HS-27A (cell line): ENCODE results near the gene NDRG3.
"Not testable (repeated sequence)": the region's sequence is repeated elsewhere in the genome, so short reads cannot be mapped to it uniquely, and the experiment has no call there.

Experiments
- DNase-seq: peaks from one replicate; pipeline ENCODE4 v3.0.0-alpha.2; 2012; ENCODE audit warnings: low read depth, missing footprints

NDRG3 gene

GRCh38 chr20:36687850-36688249 lies 58.0 kb downstream of the NDRG3 start:
- DNase-seq = no peak

GRCh38 chr20:36686944-36687343 lies 58.9 kb downstream of the NDRG3 start:
- DNase-seq = no peak

DNA sequence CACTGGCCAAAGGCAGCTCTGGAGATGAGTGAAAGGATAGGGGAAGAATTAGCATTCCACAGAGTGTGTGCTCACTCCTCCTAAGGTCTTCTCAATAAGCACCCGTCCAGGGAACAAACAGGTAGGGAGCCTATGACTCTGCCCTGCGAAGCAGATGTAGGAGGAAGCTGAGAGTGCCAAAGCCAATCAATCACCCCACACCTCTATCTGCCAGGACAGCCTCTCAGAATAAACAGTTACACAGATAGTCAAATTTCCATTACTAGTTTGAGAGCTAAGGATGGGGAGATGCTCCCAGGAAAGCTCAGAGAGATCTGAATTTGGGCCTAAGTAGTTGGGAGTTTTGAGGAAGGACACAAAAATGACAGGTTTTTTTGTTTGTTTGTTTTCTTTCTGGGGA lies 59.4 kb downstream of the NDRG3 start:
- DNase-seq = no peak

DNA sequence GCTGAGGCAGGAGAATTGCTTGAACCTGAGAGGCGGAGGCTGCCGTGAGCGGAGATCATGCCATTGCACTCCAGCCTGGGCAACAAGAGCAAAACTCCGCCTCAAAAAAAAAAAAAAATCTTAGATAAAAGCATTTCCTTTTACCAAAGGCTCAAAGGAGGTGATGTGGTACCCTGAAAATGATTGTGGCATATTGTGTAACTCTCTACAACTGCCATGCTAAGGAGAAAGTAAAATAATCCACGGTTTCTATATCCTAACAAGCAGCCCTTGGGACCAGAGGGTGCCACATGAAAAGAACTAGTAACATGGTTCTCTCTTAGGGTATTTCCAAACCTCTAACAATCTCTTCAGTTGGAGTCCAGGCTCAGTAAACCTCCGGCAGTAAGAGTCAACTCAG lies 61.1 kb downstream of the NDRG3 start:
- DNase-seq = no peak

DNA sequence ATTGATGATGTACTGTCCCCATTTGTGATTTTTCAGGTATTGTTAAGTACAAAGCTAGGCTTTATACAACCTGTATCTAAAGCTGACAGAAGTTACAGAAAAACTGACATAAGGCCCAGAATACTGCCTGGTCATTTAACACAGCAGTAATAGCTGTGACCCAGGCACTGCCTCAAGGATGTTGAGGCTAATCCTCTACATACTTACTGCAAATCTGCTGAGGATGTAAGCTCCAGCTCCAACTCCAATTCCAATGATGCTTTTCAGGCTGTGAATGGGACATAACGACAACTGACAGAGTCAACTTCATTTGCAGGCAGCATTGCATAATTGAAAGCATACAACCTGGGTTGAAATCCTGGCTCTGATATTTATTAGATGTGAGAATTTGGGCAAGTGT lies 63.6 kb downstream of the NDRG3 start:
- DNase-seq = no peak

GRCh38 chr20:36677422-36677771 lies 68.5 kb downstream of the NDRG3 start:
- no peak for DNase-seq

DNA sequence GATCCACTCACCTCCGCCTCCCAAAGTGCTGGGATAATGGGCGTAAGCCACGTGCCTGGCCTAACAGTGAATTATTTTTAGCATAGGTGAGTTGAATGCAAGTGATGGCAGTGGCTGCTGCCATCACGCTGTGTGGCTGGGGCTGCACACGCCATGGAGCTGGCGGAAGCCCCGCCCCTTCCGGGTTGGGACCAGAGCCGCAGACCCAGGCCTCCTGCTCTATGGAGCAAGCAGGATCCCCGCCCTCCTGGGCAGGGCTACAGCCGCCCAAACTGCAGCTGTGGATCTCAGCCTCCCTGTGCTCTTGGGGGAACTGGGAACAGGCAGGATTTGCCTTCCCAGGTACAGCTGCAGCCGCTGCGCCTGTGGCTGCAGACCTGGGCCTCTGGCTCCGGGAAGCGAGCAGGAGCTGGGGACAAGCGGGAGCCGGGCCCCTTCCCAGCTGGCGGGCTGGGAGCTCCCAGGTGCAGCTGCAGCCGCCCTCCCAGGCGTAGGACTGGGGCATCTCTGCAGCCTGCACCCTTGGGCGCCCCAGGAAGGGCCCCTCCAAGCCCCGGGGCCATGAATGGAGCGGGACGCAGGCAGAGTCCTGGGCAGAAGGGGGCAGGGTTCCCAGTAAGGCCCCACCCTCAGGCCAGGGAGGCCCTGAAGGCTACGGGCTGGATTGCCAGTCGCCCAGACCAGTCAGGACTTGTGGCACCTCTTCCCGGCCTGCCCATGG lies 69.0 kb downstream of the NDRG3 start:
- no peak for DNase-seq

GRCh38 chr20:36675545-36675944 lies 70.3 kb downstream of the NDRG3 start:
- DNase-seq = not testable (repeated sequence)

- no peak for DNase-seq
Observed at GRCh38 chr20:36672991-36673390, 72.9 kb downstream of the NDRG3 start.

- no peak for DNase-seq
Observed at GRCh38 chr20:36670665-36671357, 75.1 kb downstream of the NDRG3 start.

- DNase-seq = no peak
Observed at GRCh38 chr20:36666181-36666740, 79.6 kb downstream of the NDRG3 start.

DNA sequence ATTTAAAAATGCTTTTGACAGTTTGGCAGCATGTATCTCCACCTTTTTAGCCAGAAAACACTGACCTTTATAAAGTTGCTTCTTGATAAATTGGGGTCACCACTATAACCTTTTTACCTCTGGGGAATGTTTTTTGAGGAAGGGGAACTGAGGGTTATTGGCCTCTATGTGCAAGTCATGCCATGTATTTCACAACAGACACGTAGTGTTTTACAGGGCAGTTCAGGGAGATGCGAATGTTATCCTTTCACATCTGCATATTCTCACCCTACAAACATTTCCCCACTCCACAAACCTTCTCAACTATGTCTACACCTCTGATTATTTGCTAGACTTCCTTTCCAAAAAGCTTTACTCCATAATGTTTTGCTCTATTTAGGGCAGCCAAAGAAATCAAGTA lies 82.9 kb downstream of the NDRG3 start:
- no peak for DNase-seq

DNA sequence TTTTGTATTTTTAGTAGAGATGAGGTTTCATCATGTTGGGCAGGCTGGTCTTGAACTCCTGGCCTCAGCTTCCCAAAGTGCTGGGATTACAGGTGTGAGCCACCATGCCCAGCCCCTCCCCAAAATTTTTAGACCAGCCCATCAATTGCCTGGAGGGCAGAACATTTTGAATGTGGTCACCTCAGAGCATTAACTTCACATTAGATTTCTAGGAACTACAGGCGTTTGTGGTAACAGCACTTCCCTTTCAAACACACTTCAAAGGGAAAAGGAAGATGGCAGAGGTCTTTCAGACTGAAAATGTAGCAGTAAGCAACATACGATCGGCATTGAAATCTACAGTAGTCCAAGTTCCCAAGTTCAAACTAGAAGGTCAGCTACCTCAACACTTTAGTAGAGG lies 87.6 kb downstream of the NDRG3 start:
- no peak for DNase-seq

- no peak for DNase-seq
Observed at GRCh38 chr20:36656733-36657132, 89.2 kb downstream of the NDRG3 start.

DNA sequence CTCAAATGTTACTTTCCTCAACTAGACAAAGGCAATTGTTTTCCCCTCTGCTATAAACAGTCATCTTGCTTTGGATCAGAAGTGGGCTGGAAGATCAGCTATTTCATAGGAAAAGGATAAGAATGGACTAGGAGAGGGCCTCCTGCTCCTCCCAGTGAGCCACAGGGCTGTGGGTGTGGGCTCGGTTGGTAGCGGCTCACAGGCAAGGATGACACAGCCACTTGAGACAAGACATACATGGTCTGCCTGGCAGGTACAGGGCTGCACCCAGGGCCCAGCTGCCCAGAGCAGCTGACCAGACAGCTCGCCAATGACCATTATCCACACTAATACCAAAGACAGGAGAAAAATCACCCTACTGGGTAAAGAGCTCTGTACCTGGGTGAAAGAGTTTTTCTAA lies 90.9 kb downstream of the NDRG3 start:
- DNase-seq = no peak

DNA sequence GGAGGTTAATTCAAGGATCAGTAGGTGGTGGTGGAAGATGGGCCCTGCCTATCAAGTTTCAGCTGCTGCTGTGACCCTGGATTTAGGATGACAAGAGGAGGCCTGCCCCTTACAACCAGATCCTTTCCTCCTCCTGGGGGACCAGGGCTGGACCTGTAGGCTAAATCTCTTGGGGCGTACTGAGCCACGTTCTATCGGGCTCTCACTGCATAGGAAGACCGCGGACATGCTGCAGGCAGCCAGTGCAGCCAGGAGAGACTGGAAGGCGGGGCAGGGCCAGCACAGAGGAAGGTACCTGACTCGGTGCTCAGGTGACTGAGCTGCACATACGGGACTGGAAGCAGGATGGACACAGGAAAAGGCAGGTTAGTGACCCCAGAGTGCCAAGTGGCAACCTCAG lies 91.4 kb downstream of the NDRG3 start:
- no peak for DNase-seq

DNA sequence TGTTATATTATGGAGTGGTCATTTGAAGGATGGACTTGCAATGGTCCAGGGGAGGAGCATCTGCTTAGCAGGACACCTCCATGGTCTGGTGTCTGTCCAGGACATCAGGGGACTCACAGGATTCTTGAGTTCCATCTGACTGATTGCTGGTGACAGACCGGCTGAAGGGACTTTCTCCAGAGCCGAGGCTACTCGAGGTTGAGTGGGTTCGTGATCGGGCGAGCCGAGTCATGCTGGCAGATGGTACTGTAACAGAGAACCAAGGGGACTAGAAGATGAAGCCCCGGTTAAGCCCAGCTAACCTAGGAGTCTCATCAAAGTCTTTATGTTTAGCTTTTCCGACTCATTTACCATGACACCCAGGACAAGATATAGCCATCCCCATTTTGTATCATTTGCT lies 92.4 kb downstream of the NDRG3 start:
- DNase-seq = no peak

DNA sequence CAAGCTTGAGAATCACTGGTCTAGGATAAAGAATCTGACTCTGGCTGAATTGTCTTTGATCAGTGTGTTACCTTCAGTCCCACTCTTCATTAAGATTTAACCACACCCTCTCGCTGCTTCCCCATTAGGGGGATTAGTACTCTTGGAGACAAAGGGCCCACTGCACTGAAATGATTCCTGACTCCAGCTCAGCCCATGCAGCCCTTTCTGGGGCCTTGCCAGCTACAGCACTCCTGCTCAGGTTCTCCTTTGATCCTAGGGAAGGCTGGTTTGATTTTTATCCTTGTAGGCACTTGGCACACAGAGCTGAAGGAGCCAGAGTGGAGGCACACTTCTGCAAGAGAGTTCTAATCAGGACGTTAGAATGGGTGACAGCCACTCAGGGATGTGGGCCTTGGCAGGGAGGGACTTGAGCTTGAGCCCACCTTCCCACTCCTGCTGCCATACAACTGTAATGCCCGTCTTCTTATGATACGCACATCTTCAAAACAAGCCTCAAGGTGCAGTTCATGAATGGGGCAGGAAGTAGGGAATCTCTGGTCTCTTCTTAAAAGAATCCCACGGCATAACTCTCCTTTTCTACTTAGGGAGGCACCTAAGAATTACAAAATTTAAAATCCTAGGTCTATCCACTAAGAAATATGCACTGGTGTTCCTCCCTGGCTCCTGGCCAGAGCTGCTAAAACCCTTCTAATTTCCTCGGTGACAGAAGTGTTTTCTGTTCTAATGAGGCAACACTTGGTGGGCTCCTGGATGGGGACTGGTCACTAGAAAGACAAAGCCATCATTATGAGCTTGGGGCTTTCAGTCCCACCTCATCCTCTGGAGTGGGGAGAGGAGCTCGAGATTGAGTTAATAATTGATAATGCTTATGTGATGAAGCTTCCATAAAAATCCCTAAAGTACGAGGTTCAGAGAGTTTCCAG lies 98.4 kb downstream of the NDRG3 start:
- DNase-seq = no peak

DNA sequence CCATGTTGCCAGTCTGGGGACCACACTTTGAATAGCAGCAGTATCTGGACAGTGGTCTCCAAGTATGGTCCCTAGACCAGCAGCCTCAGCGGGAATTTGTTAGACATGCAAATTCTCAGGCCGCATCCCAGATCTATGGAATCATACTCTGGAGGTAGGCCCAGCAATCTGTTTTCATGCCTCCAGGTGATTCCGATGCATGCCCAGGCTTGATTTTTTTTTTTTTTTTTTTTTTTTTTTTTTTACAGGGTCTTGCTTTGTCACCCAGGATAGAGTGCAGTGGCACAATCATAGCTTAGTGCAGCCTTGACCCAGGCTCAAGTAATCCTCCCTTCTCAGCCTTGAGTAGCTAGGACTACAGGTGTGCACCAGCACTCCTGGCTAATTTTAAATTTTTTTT lies 99.2 kb downstream of the NDRG3 start:
- no peak for DNase-seq

- DNase-seq = no peak
Observed at GRCh38 chr20:36645998-36646397, 99.9 kb downstream of the NDRG3 start, which contains the start of gene SLA2. SLA2 (minus strand) TSS chr20:36646196; CDS start chr20:36641335, 4,861 bp downstream.

DNA sequence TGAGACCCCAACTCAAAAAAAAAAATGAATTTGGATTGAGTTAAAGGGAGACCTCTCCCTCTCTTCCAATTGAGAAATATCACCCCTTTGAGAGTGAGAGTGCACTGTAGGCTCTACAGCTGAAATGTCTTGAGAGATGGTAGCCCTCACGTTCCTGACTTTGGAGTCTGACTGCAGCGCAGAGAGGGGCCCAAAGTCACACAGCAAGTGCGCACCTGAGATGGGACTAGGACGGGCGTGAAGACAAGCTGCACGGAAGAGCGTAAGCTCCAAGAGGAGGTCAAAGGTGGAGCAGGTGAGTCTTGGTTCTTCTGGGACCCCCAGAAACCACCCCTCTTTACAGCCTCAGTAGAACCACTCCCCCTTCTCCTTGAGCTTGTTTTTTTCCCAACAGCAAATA lies 100.5 kb downstream of the NDRG3 start:
- no peak for DNase-seq

DNA sequence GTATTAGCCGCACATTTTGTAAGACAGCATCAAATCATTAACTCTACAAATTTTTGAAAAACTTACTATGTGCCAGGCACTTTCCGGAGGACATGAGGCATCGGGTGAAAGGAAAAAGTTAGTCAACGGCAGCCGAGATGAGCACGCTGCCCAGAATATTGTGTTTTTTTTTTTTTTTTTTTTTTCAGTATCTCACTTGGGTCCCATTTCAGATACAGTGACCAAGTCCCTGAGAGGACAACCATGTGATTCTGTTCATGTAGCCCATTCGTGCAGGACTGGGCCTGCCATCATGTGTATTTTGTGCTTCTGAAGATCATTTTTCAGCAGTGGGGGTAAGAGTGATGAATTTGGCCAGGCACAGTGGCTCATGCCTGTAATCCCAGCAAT lies 101.2 kb downstream of the NDRG3 start:
- DNase-seq = no peak
